Measurements from ENCODE around the gene PXDN. TPM values are rescaled to one million over a fixed set of nuclear protein-coding genes. Genes with fewer than 3 reads are reported as not detected.

The PXDN gene
- total RNA-seq, 1 experiment from 2014 or later = 125 TPM

GRCh38 chr2:1670636-1671035 is 73.7 kb downstream of the PXDN start:
- ATAC-seq = no peak
- intact Hi-C loops (cut with micrococcal nuclease) = no loop called here
- no TSS peak for BruUV-seq (replicated peaks)

GRCh38 chr2:1665761-1666505 is 78.4 kb downstream of the PXDN start:
- Histone ChIP-seq H3K4me2 (ENCODE audit: low read length) (no peak overlapping the region), H3K4me1 (ENCODE audit: insufficient read depth, low read length) (no peaks in the 10 kb centered on the region), H3K9me3 (ENCODE audit: low read length) (no peaks in the 10 kb centered on the region), H3K27me3 (ENCODE audit: low read length) (no peaks in the 10 kb centered on the region), H3K4me3 (ENCODE audit: low read length) (no peak overlapping the region), H4K20me1 (ENCODE audit: low read length) (no peaks in the 10 kb centered on the region), H3K27ac (ENCODE audit: low read length) (no peak overlapping the region), H3K9me2 (replicated peaks; ENCODE audit: low read length) (no peaks in the 10 kb centered on the region), H2AFZ (ENCODE audit: low read length) (no peak overlapping the region), H3K36me3 (ENCODE audit: low read depth, low read length) (peaks cover 68% of the 10 kb centered on the region), H3K79me2 (ENCODE audit: low read length) (no peaks in the 10 kb centered on the region), H3F3A (ENCODE audit: low read length, unreplicated experiment) (no peaks in the 10 kb centered on the region), H3K9ac (ENCODE audit: low read length) (no peak overlapping the region)
- no peak for TF ChIP-seq EZH2 (IDR thresholded peaks at IDR 0.05; ENCODE audit: low read length, unreplicated experiment)
- no peak; the same call in 1 of the 2 replicates for TF ChIP-seq CTCF (conservative IDR thresholded peaks at IDR 0.05; ENCODE audit: low read depth, low read length)
- TF ChIP-seq EZH2phosphoT487 (IDR thresholded peaks at IDR 0.05; ENCODE audit: borderline replicate concordance, low read length) = no peak
- ChIA-PET POLR2A (ENCODE audit: unreplicated experiment) (no interaction called here), CTCF (no interaction called here)
- no TSS peak for BruUV-seq (replicated peaks)
- DNase-seq = no peak
- intact Hi-C loops (cut with micrococcal nuclease) = no loop called here
- no peak for ATAC-seq

More at GRCh38 chr2:1670636-1671035, 73.7 kb downstream of the PXDN start:
- Histone ChIP-seq H3K4me2 (ENCODE audit: low read length) (no peak overlapping the region), H3F3A (ENCODE audit: low read length, unreplicated experiment) (no peaks in the 10 kb centered on the region), H3K9me3 (ENCODE audit: low read length) (no peaks in the 10 kb centered on the region), H3K9me2 (replicated peaks; ENCODE audit: low read length) (no peaks in the 10 kb centered on the region), H4K20me1 (ENCODE audit: low read length) (no peaks in the 10 kb centered on the region), H3K4me3 (ENCODE audit: low read length) (no peak overlapping the region), H3K79me2 (ENCODE audit: low read length) (peaks cover 10% of the 10 kb centered on the region), H3K27ac (ENCODE audit: low read length) (no peak overlapping the region), H3K9ac (ENCODE audit: low read length) (no peak overlapping the region), H3K4me1 (ENCODE audit: insufficient read depth, low read length) (peaks cover 14% of the 10 kb centered on the region), H2AFZ (ENCODE audit: low read length) (no peak overlapping the region), H3K36me3 (ENCODE audit: low read depth, low read length) (peaks cover 63% of the 10 kb centered on the region), H3K27me3 (ENCODE audit: low read length) (no peaks in the 10 kb centered on the region)
- POLR2A ChIA-PET (ENCODE audit: unreplicated experiment) = no interaction called here
- TF ChIP-seq EZH2 (IDR thresholded peaks at IDR 0.05; ENCODE audit: low read length, unreplicated experiment) (no peak), EZH2phosphoT487 (IDR thresholded peaks at IDR 0.05; ENCODE audit: borderline replicate concordance, low read length) (no peak), CTCF (conservative IDR thresholded peaks at IDR 0.05; ENCODE audit: low read depth, low read length) (no peak)
- DNase-seq = no peak
- CTCF ChIA-PET = no interaction called here

- Histone ChIP-seq H3F3A (ENCODE audit: low read length, unreplicated experiment) (no peaks in the 10 kb centered on the region), H3K9me3 (ENCODE audit: low read length) (no peaks in the 10 kb centered on the region), H3K9me2 (replicated peaks; ENCODE audit: low read length) (no peaks in the 10 kb centered on the region), H3K79me2 (ENCODE audit: low read length) (no peaks in the 10 kb centered on the region), H3K4me2 (ENCODE audit: low read length) (no peak overlapping the region), H3K27me3 (ENCODE audit: low read length) (no peaks in the 10 kb centered on the region), H3K4me1 (ENCODE audit: insufficient read depth, low read length) (no peaks in the 10 kb centered on the region), H3K4me3 (ENCODE audit: low read length) (no peak overlapping the region), H3K27ac (ENCODE audit: low read length) (no peak overlapping the region), H4K20me1 (ENCODE audit: low read length) (no peaks in the 10 kb centered on the region), H3K36me3 (ENCODE audit: low read depth, low read length) (peaks cover 71% of the 10 kb centered on the region), H3K9ac (ENCODE audit: low read length) (no peak overlapping the region), H2AFZ (ENCODE audit: low read length) (no peak overlapping the region)
- ChIA-PET POLR2A (ENCODE audit: unreplicated experiment) (no interaction called here), CTCF (no interaction called here)
- intact Hi-C loops (cut with micrococcal nuclease) = no loop called here
- DNase-seq (no peak), ATAC-seq (no peak)
- TF ChIP-seq CTCF (conservative IDR thresholded peaks at IDR 0.05; ENCODE audit: low read depth, low read length) (no peak), EZH2phosphoT487 (IDR thresholded peaks at IDR 0.05; ENCODE audit: borderline replicate concordance, low read length) (no peak), EZH2 (IDR thresholded peaks at IDR 0.05; ENCODE audit: low read length, unreplicated experiment) (no peak)
- BruUV-seq (replicated peaks) = no TSS peak
These were observed 79.6 kb downstream of the PXDN start for GRCh38 chr2:1664698-1665097.

Data from PC-3 (cell line).